H1 (cell line): ENCODE measurements around the gene TMEM165. TPM values are rescaled to one million over a fixed set of nuclear protein-coding genes. Genes with fewer than 3 reads are reported as not detected.

Experiments used
- CTCF ChIA-PET: fragments of 300-600 bp; sonication (Branson Sonifier 250); formaldehyde crosslinking; loops from one replicate; lab custom pipeline; 2021; ENCODE audit not compliant: partially characterized antibody; lab: Charles Lee
- POLR2A ChIA-PET: fragments of 300-600 bp; sonication (Branson Sonifier 250); formaldehyde crosslinking; loops from one replicate; lab custom pipeline; 2021; ENCODE audit warnings: inconsistent platforms; ENCODE audit not compliant: partially characterized antibody; lab: Charles Lee
- DNase-seq, 2 experiments: peaks; one replicate each; pipeline versions ENCODE4 v3.0.0 to v3.0.0-alpha.2; 2010 to 2022; ENCODE audit warnings: low spot score in 2 of 2, low read depth in 1 of 2, mixed read lengths in 1 of 2
- FAIRE-seq: peaks from 2 replicates; lab custom pipeline; 2011; peaks lifted over from hg19 to GRCh38; lab: Jason Lieb, UNC
- H2AFZ ChIP-seq: 2 replicates; pipeline ENCODE4 v1.8.1; 2012; ENCODE audit warnings: low read length, inconsistent platforms
- H2AK5ac ChIP-seq: 2 replicates; pipeline ENCODE4 v1.6.1; 2013; ENCODE audit warnings: low read depth, low read length
- H2BK120ac ChIP-seq: replicated peaks from 2 replicates; pipeline ENCODE3; 2013; ENCODE audit warnings: low read depth, low read length, inconsistent platforms
- H2BK12ac ChIP-seq: 2 replicates; pipeline ENCODE4 v1.6.1; 2013; ENCODE audit warnings: low read depth, low read length
- H2BK15ac ChIP-seq: 2 replicates; pipeline ENCODE4 v1.6.1; 2013; ENCODE audit warnings: low read length
- H2BK20ac ChIP-seq: 2 replicates; pipeline ENCODE4 v1.6.1; 2013; ENCODE audit warnings: low read length
- H2BK5ac ChIP-seq: 2 replicates; pipeline ENCODE4 v1.6.1; 2013; ENCODE audit warnings: low read depth, low read length
- H3K14ac ChIP-seq: 2 replicates; pipeline ENCODE4 v1.6.1; 2013; ENCODE audit warnings: inconsistent platforms; ENCODE audit not compliant: insufficient read length
- H3K18ac ChIP-seq: 2 replicates; pipeline ENCODE4 v1.6.1; 2013; ENCODE audit warnings: low read length; ENCODE audit errors: extremely low read depth
- H3K23ac ChIP-seq: 2 replicates; pipeline ENCODE4 v1.6.1; 2013; ENCODE audit warnings: inconsistent platforms; ENCODE audit not compliant: insufficient read length
- H3K23me2 ChIP-seq: 2 replicates; pipeline ENCODE4 v1.6.1; 2013; ENCODE audit warnings: low read depth, low read length
- H3K27ac ChIP-seq: 2 replicates; pipeline ENCODE4 v1.6.1; 2011; ENCODE audit warnings: low read depth, low read length, inconsistent platforms
- H3K27me3 ChIP-seq, 4 experiments: replicated peaks in 1 of 4; 1 replicate in 1 of 4; 2 replicates in 3 of 4; pipeline versions ENCODE4 v1.6.1 to v1.8.1; 2011 to 2013; ENCODE audit warnings: low read length in 3 of 4, mild to moderate bottlenecking in 3 of 4, inconsistent platforms in 2 of 4, mixed read lengths in 2 of 4, moderate library complexity in 1 of 4; ENCODE audit not compliant: control insufficient read depth in 3 of 4, insufficient read depth in 3 of 4; ENCODE audit errors: extremely low read depth in 1 of 4
- H3K36me3 ChIP-seq, 4 experiments: 2 replicates each; pipeline versions ENCODE4 v1.6.1 to v1.8.1; 2011 to 2013; ENCODE audit warnings: mild to moderate bottlenecking in 4 of 4, low read length in 3 of 4, moderate library complexity in 2 of 4, control low read depth in 1 of 4, inconsistent platforms in 1 of 4; ENCODE audit not compliant: insufficient read depth in 4 of 4, control insufficient read depth in 2 of 4
- H3K4ac ChIP-seq: replicated peaks from 2 replicates; pipeline ENCODE3; 2013; ENCODE audit warnings: low read length, low read depth, mixed read lengths, inconsistent platforms; ENCODE audit not compliant: insufficient read length
- H3K4me1 ChIP-seq, 4 experiments: replicated peaks in 1 of 4; 1 replicate in 1 of 4; 2 replicates in 3 of 4; pipeline versions ENCODE4 v1.6.1 to v1.8.1; 2011 to 2013; ENCODE audit warnings: low read length in 3 of 4, inconsistent platforms in 2 of 4, mixed read lengths in 1 of 4; ENCODE audit not compliant: insufficient read depth in 4 of 4, control insufficient read depth in 3 of 4
- H3K4me2 ChIP-seq, 2 experiments: 2 replicates each; pipeline versions ENCODE4 v1.6.1 to v1.8.1; 2011 to 2013; ENCODE audit warnings: low read depth in 2 of 2, low read length in 2 of 2, control low read depth in 1 of 2, inconsistent platforms in 1 of 2, mild to moderate bottlenecking in 1 of 2; ENCODE audit not compliant: insufficient read depth in 1 of 2
- H3K4me3 ChIP-seq, 4 experiments: fragments of 200-600, 300-600 bp in 1 of 4; sonication (generic), shearing (Covaris generic), sonication (Bioruptor Twin) in 1 of 4; 2 replicates each; pipeline versions ENCODE4 v1.5.1 to v1.8.1; 2011 to 2016; ENCODE audit warnings: low read length in 4 of 4, low read depth in 3 of 4, control low read depth in 2 of 4, inconsistent platforms in 2 of 4, mild to moderate bottlenecking in 2 of 4, mixed read lengths in 1 of 4, moderate library complexity in 1 of 4; ENCODE audit not compliant: insufficient read depth in 2 of 4; ENCODE audit errors: extremely low read depth in 1 of 4
- H3K56ac ChIP-seq: replicated peaks from 2 replicates; pipeline ENCODE3; 2013; ENCODE audit warnings: low read depth, mild to moderate bottlenecking, mixed read lengths, low read length, inconsistent platforms; ENCODE audit not compliant: insufficient read length
- H3K79me1 ChIP-seq: 2 replicates; pipeline ENCODE4 v1.6.1; 2013; ENCODE audit warnings: low read depth, low read length, control low read depth
- H3K79me2 ChIP-seq, 2 experiments: 2 replicates each; pipeline versions ENCODE4 v1.6.1 to v1.8.1; 2012 to 2013; ENCODE audit warnings: low read length in 2 of 2, mild to moderate bottlenecking in 2 of 2, inconsistent platforms in 1 of 2; ENCODE audit not compliant: insufficient read depth in 2 of 2, control insufficient read depth in 1 of 2
- H3K9ac ChIP-seq, 4 experiments: replicated peaks in 1 of 4; 1 replicate in 1 of 4; 2 replicates in 3 of 4; pipeline versions ENCODE4 v1.6.1 to v1.8.1; 2011 to 2013; ENCODE audit warnings: low read depth in 3 of 4, low read length in 3 of 4, control low read depth in 2 of 4, mild to moderate bottlenecking in 2 of 4, moderate library complexity in 2 of 4, inconsistent platforms in 1 of 4; ENCODE audit errors: extremely low read depth in 1 of 4
- H3K9me3 ChIP-seq, 2 experiments: 2 replicates each; pipeline versions ENCODE4 v1.6.1 to v1.8.1; 2012 to 2013; ENCODE audit warnings: mild to moderate bottlenecking in 2 of 2, moderate library complexity in 2 of 2, control low read depth in 1 of 2, inconsistent platforms in 1 of 2, low read depth in 1 of 2, low read length in 1 of 2, mixed read lengths in 1 of 2; ENCODE audit not compliant: insufficient read depth in 2 of 2
- H4K20me1 ChIP-seq, 2 experiments: replicated peaks in 1 of 2; 2 replicates each; pipeline versions ENCODE3 to v1.8.1; 2011 to 2013; ENCODE audit warnings: inconsistent platforms in 2 of 2, low read length in 2 of 2, mild to moderate bottlenecking in 1 of 2; ENCODE audit not compliant: insufficient read depth in 2 of 2, control insufficient read depth in 1 of 2
- H4K5ac ChIP-seq: 2 replicates; pipeline ENCODE4 v1.6.1; 2013; ENCODE audit warnings: low read length, low read depth, mixed read lengths, inconsistent platforms; ENCODE audit not compliant: insufficient read length
- H4K8ac ChIP-seq: 2 replicates; pipeline ENCODE4 v1.8.0; 2013; ENCODE audit warnings: mild to moderate bottlenecking, moderate library complexity, low read length, inconsistent platforms; ENCODE audit not compliant: insufficient read depth; ENCODE audit errors: extremely low read depth
- H4K91ac ChIP-seq: replicated peaks from 2 replicates; pipeline ENCODE3; 2013; ENCODE audit warnings: low read length, mixed read lengths, inconsistent platforms; ENCODE audit not compliant: insufficient read length
- ASH2L ChIP-seq: fragments of 200-600, 300-600 bp; sonication (generic); IDR thresholded peaks from one replicate; pipeline ENCODE4 v1.7.1; 2017; ENCODE audit warnings: low read length
- MAFK ChIP-seq: IDR thresholded peaks from 2 replicates; pipeline ENCODE4 v1.6.1; 2012; ENCODE audit warnings: low read depth, mild to moderate bottlenecking, improper control_type of control experiment, low read length
- POLR2A ChIP-seq, 2 experiments: IDR thresholded peaks; 1 replicate in 1 of 2; 2 replicates in 1 of 2; pipeline ENCODE4 v1.6.1; 2011; ENCODE audit warnings: low read depth in 2 of 2, low read length in 2 of 2, mild to moderate bottlenecking in 2 of 2; ENCODE audit errors: control extremely low read depth in 1 of 2
- RAD21 ChIP-seq, 2 experiments: IDR thresholded peaks in 1 of 2; conservative IDR thresholded peaks in 1 of 2; 2 replicates each; pipeline ENCODE4 v1.6.1; 2011; ENCODE audit warnings: low read depth in 2 of 2, low read length in 2 of 2, improper control_type of control experiment in 1 of 2, inconsistent platforms in 1 of 2, mild to moderate bottlenecking in 1 of 2, moderate library complexity in 1 of 2
- RBBP5 ChIP-seq: IDR thresholded peaks from 2 replicates; pipeline ENCODE4 v1.7.1; 2012; ENCODE audit warnings: low read depth, mild to moderate bottlenecking, inconsistent platforms, low read length, moderate library complexity, borderline replicate concordance
- RNF2 ChIP-seq: fragments of 200-900, 300-1000 bp; sonication (generic); IDR thresholded peaks from 2 replicates; pipeline ENCODE4 v1.7.1; 2016; ENCODE audit warnings: borderline replicate concordance, low read depth, mild to moderate bottlenecking, antibody characterized with exemption, low read length; ENCODE audit not compliant: poor library complexity, severe bottlenecking; ENCODE audit errors: missing control alignments
- TBP ChIP-seq: IDR thresholded peaks from 2 replicates; pipeline ENCODE4 v1.6.1; 2011; ENCODE audit warnings: low read depth, low read length, improper control_type of control experiment
- WGBS, 2 experiments: shearing (Covaris generic) in 1 of 2; methylation state at CpG; one replicate each; pipeline versions ENCODE4 v1.1.6 to v1.1.7; 2013 to 2015; ENCODE audit warnings: low lambda C conversion rate in 2 of 2, mixed read lengths in 2 of 2, inconsistent platforms in 1 of 2, low coverage in 1 of 2, missing lambda C conversion rate in 1 of 2; ENCODE audit not compliant: insufficient replicate concordance in 2 of 2, insufficient coverage in 1 of 2, insufficient read length in 1 of 2; ENCODE audit errors: extremely low coverage in 1 of 2, missing lambda C conversion rate in 1 of 2; 5-methylcytosine and 5-hydroxymethylcytosine counted together
- polyA plus RNA-seq, 7 experiments: library from polyadenylated mRNA; depleted of rRNA in 3 of 7; stranded (reverse) in 5 of 7; unstranded in 2 of 7; fragments of >200 nt in 5 of 7; fragments of 200-250 nt in 2 of 7; gene quantifications; 1 replicate in 5 of 7; 2 replicates in 1 of 7; 4 replicates in 1 of 7; pipeline versions ENCODE4 v1.2.1 to v1.2.3, GENCODE V29; 2011 to 2013; ENCODE audit warnings: missing spikeins in 2 of 7, mixed read lengths in 2 of 7
- total RNA-seq: library from RNA; stranded (reverse); fragmentation: NEBNext Ultra II Directional; extraction: Animal tissue kit (Norgen Biotek cat#: 25700); gene quantifications from 2 replicates; pipeline ENCODE4 v1.2.1, GENCODE V29; 2021

The TMEM165 gene
- total and polyA plus RNA-seq, 2 of the 8 experiments (the other 6 are each of a cell fraction or from before 2014, with no cell fraction given) = 85.5 to 125 TPM

DNA sequence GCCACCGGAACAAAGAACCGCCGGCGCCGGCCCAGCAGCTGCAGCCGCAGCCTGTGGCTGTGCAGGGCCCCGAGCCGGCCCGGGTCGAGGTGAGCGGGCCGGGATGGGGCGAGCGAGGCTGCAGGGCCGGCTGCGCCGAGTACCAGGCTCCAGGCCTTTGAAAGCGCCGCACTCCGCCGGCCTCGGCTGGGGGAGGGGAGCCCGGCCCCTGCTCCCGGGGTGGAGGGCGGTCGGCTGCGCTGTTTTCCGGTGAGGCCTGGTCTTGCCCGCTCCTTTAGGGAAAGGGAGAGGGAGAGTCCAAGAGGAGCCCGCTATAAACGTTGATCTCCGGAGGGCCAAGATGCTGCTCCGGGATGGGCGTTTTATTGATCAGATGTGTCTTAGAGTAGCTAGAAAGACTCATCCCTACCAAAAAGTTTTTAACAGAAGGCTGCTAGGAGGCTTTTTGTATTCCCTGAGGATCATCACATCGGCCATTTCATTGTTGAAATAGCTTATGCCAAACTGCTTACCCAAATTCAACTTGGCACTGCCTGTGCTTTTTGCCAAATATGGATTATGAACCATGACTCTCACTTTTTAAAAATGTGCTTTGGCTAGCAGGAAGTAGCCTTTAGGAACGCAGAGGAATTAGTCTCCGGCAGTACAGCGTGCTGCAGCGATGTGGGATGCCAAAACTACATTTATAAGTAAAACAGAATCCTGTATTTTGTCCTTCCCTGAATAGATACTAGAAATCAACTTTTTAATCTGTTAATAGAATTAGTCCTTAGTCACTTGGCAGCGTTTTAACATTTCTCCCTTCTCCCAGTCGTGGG is 760 bp downstream of the TMEM165 start:
- H2BK20ac ChIP-seq = no peak overlapping the region
- H4K8ac ChIP-seq = peak overlapping the region; percentile 99
- H4K5ac ChIP-seq = no peak overlapping the region
- DNase-seq (peak in 1 of 2 experiments; percentile 74), FAIRE-seq (no peak)
- no peaks in the 10 kb centered on the region for H3K9me3 ChIP-seq
- H3K27me3 ChIP-seq = no peaks in the 10 kb centered on the region
- H2BK5ac ChIP-seq = 0 out of 2 replicates have a peak overlapping the region, but pooled peaks have one; percentile 52
- peak overlapping the region; percentile 85 for H3K56ac ChIP-seq
- H3K4me2 ChIP-seq = peak overlapping the region; percentile 81 to 97
- H3K23ac ChIP-seq = no peak overlapping the region
- peaks cover 33 to 52% of the 10 kb centered on the region in 2 experiments for H3K79me2 ChIP-seq
- WGBS, 2 experiments = 3% methylated on average over 39 of the region's 41 CpGs; no CpG with 5 or more reads in 1 of the 2 experiments
- no peak overlapping the region for H3K14ac ChIP-seq
- no peak overlapping the region for H3K18ac ChIP-seq
- H3K79me1 ChIP-seq = peaks cover 4% of the 10 kb centered on the region
- ChIA-PET CTCF (interaction anchor here (0.6 to 1.8 kb wide), 5 partner anchors 10 to 425 kb away, joined by 3 to 6 read pairs (median 3); no protein-coding TSS in a partner anchor), POLR2A (interaction anchor here (0.8 to 3.6 kb wide), 8 partner anchors 10 to 212 kb away, joined by 4 to 19 read pairs (median 6); no protein-coding TSS in a partner anchor)
- no peak overlapping the region for H2BK12ac ChIP-seq
- H2AFZ ChIP-seq = no peak overlapping the region
- H3K4ac ChIP-seq = no peak overlapping the region
- peak overlapping the region; percentile 90 to 99 (median 94) for H3K9ac ChIP-seq
- H2AK5ac ChIP-seq = peak overlapping the region; percentile 88
- H2BK15ac ChIP-seq = no peak overlapping the region
- TF ChIP-seq POLR2A (IDR thresholded peaks at IDR 0.05; ENCODE audit: control extremely low read depth in 1 of 2, low read depth in 2 of 2, low read length in 2 of 2) = no peak
- TF ChIP-seq TBP = peak; percentile 27; the same call in 1 of the 2 replicates
- TF ChIP-seq RNF2 = no peak
- peak; percentile 46; the same call in 1 of the 2 replicates for TF ChIP-seq RBBP5
- no peak for TF ChIP-seq MAFK
- peak; percentile 15 for TF ChIP-seq ASH2L
- TF ChIP-seq RAD21 (IDR thresholded peaks at IDR 0.05 in 1 of 2, conservative IDR thresholded peaks at IDR 0.05 in 1 of 2; ENCODE audit: low read depth in 2 of 2, low read length in 2 of 2) = no peak
- H4K20me1 ChIP-seq = peaks cover 12 to 15% of the 10 kb centered on the region in 2 experiments
- H3K23me2 ChIP-seq = peaks cover 18% of the 10 kb centered on the region
- H3K36me3 ChIP-seq = peaks cover 0 to 21% (median 1%) of the 10 kb centered on the region in 4 experiments; a peak in 2 of 8 replicates
- H4K91ac ChIP-seq = no peak overlapping the region
- peaks cover 0 to 6% (median under 1%) of the 10 kb centered on the region in 4 experiments; a peak in 2 of 7 replicates for H3K4me1 ChIP-seq
- peak overlapping the region; percentile 91; the same call in 1 of the 2 replicates for H3K27ac ChIP-seq
- H3K4me3 ChIP-seq = peak overlapping the region; percentile 74 to 87 (median 79)
- no peak overlapping the region for H2BK120ac ChIP-seq
